ENCODE results near the gene DDX55. TPM values are rescaled to one million over a fixed set of nuclear protein-coding genes. Genes with fewer than 3 reads are reported as not detected.

The DDX55 gene
- total and polyA plus RNA-seq, 2 of the 4 experiments (the other 2 are of a cell fraction) = 13.3 to 18.7 TPM

GRCh38 chr12:123617580-123617979 lies 15.7 kb downstream of the DDX55 start:
- H2BK120ac ChIP-seq (ENCODE audit: low read depth, low read length) = no peak overlapping the region
- no peak overlapping the region for H3K4me3 ChIP-seq (ENCODE audit: insufficient read depth, low read depth, low read length)
- no peak overlapping the region for H2AK9ac ChIP-seq (replicated peaks; ENCODE audit: low read depth, low read length, poor library complexity)
- TF ChIP-seq NFE2L2 (IDR thresholded peaks at IDR 0.05; ENCODE audit: low read depth, low read length) (no peak), RCOR1 (IDR thresholded peaks at IDR 0.05; ENCODE audit: insufficient replicate concordance, low read length) (no peak), SMC3 (IDR thresholded peaks at IDR 0.05; ENCODE audit: low read depth, low read length) (no peak), BHLHE40 (IDR thresholded peaks at IDR 0.05; ENCODE audit: low read depth, low read length) (no peak), MXI1 (IDR thresholded peaks at IDR 0.05; ENCODE audit: borderline replicate concordance, low read depth, low read length) (no peak), ELK1 (IDR thresholded peaks at IDR 0.05; ENCODE audit: borderline replicate concordance, low read depth, low read length) (no peak), MAFK (IDR thresholded peaks at IDR 0.05; ENCODE audit: low read depth, low read length) (no peak), CEBPB (IDR thresholded peaks at IDR 0.05; ENCODE audit: low read depth, low read length) (no peak), RAD21 (IDR thresholded peaks at IDR 0.05; ENCODE audit: low read length) (no peak), CHD1 (IDR thresholded peaks at IDR 0.05; ENCODE audit: low read depth, low read length) (no peak), RFX5 (IDR thresholded peaks at IDR 0.05; ENCODE audit: low read depth, low read length) (no peak), MAZ (IDR thresholded peaks at IDR 0.05; ENCODE audit: borderline replicate concordance, low read depth, low read length) (no peak), FOS (IDR thresholded peaks at IDR 0.05; ENCODE audit: low read depth, low read length) (no peak), POLR2A (IDR thresholded peaks at IDR 0.05; ENCODE audit: low read depth, low read length) (no peak)
- TF ChIP-seq, protein P1, sequence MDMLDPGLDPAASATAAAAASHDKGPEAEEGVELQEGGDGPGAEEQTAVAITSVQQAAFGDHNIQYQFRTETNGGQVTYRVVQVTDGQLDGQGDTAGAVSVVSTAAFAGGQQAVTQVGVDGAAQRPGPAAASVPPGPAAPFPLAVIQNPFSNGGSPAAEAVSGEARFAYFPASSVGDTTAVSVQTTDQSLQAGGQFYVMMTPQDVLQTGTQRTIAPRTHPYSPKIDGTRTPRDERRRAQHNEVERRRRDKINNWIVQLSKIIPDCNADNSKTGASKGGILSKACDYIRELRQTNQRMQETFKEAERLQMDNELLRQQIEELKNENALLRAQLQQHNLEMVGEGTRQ (IDR thresholded peaks at IDR 0.05; ENCODE audit: low read depth, low read length) = no peak
- TF ChIP-seq, protein P2, sequence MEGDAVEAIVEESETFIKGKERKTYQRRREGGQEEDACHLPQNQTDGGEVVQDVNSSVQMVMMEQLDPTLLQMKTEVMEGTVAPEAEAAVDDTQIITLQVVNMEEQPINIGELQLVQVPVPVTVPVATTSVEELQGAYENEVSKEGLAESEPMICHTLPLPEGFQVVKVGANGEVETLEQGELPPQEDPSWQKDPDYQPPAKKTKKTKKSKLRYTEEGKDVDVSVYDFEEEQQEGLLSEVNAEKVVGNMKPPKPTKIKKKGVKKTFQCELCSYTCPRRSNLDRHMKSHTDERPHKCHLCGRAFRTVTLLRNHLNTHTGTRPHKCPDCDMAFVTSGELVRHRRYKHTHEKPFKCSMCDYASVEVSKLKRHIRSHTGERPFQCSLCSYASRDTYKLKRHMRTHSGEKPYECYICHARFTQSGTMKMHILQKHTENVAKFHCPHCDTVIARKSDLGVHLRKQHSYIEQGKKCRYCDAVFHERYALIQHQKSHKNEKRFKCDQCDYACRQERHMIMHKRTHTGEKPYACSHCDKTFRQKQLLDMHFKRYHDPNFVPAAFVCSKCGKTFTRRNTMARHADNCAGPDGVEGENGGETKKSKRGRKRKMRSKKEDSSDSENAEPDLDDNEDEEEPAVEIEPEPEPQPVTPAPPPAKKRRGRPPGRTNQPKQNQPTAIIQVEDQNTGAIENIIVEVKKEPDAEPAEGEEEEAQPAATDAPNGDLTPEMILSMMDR (conservative IDR thresholded peaks at IDR 0.05; ENCODE audit: low read depth, low read length) = no peak
- DNase-seq (no peak), ATAC-seq (ENCODE audit: low read depth) (no peak)
- H3K27ac ChIP-seq (ENCODE audit: insufficient read depth, low read length) = no peak overlapping the region
- no peak overlapping the region for H2AK5ac ChIP-seq (ENCODE audit: low read depth, low read length)
- H4K91ac ChIP-seq (ENCODE audit: insufficient read depth, low read depth, low read length) = no peak overlapping the region
- no peak overlapping the region for H2AFZ ChIP-seq (replicated peaks; ENCODE audit: low read length, poor library complexity)
- intact Hi-C loops (cut with micrococcal nuclease) = no loop called here
- no peak overlapping the region for H3K18ac ChIP-seq (ENCODE audit: low read depth, low read length)
- H4K8ac ChIP-seq (ENCODE audit: low read depth in 2 of 2, low read length in 2 of 2) = no peak overlapping the region
- ChIA-PET CTCF (interaction anchor here (0.6 kb wide), 1 partner anchor 966 kb away, joined by 3 read pairs; no protein-coding TSS in a partner anchor), POLR2A (ENCODE audit: unreplicated experiment) (no interaction called here)
- H3K4ac ChIP-seq (ENCODE audit: low read depth, low read length) = no peak overlapping the region
- H3K23ac ChIP-seq (ENCODE audit: low read depth, low read length) = no peak overlapping the region
- WGBS, 2 experiments (ENCODE audit: extremely low coverage in 2 of 2, insufficient read length in 1 of 2) = 97% methylated on average over 6 of the region's 13 CpGs; no CpG with 5 or more reads in 1 of the 2 experiments
- in situ Hi-C loops (cut with MboI; ENCODE audit: low sequenced_read_pairs) = loop anchor here (25.0 kb wide), 1 partner anchor 305 kb away; no protein-coding TSS in a partner anchor
- no peak overlapping the region for H2BK15ac ChIP-seq (ENCODE audit: low read depth, low read length)
- H2BK20ac ChIP-seq (ENCODE audit: low read depth, low read length) = no peak overlapping the region
- dilution Hi-C loops (cut with HindIII; ENCODE audit: low sequenced_read_pairs, unreplicated experiment) = no loop called here
- no peak overlapping the region for H3K14ac ChIP-seq (replicated peaks; ENCODE audit: low read depth, low read length)
- peaks cover 11 to 18% of the 10 kb centered on the region in 2 experiments for H3K79me1 ChIP-seq (ENCODE audit: low read depth in 1 of 2, low read length in 2 of 2)
- H4K20me1 ChIP-seq (ENCODE audit: insufficient read depth, low read length) = peaks cover 3% of the 10 kb centered on the region; the same call in 1 of the 2 replicates
- H2BK5ac ChIP-seq (ENCODE audit: low read depth, low read length, poor library complexity, severe bottlenecking) = no peak overlapping the region
- H3K9me3 ChIP-seq (ENCODE audit: control insufficient read depth, insufficient read depth, low read length) = no peaks in the 10 kb centered on the region
- H3K4me2 ChIP-seq (ENCODE audit: low read depth, low read length) = no peak overlapping the region
- 0 out of 2 replicates have a peak, but pooled peaks cover 3% of the 10 kb centered on the region for H3K4me1 ChIP-seq (ENCODE audit: control insufficient read depth, insufficient read depth, low read length)
- H3K56ac ChIP-seq (ENCODE audit: extremely low read depth, insufficient read depth, low read length) = no peak overlapping the region
- H3K9ac ChIP-seq (ENCODE audit: low read depth, low read length) = no peak overlapping the region
- no TSS peak for BruUV-seq (replicated peaks)
- no peak overlapping the region for H4K5ac ChIP-seq (ENCODE audit: low read depth, low read length)
- no peaks in the 10 kb centered on the region; the same call in 1 of the 2 replicates for H3K9me1 ChIP-seq (ENCODE audit: insufficient read depth, low read length)
- H3K36me3 ChIP-seq (ENCODE audit: control insufficient read depth, insufficient read depth, low read length) = peaks cover 53% of the 10 kb centered on the region
- no peaks in the 10 kb centered on the region for H3K27me3 ChIP-seq (ENCODE audit: control insufficient read depth, insufficient read depth, low read length)

All from IMR-90 (cell line).